H1 (cell line): ENCODE measurements around the gene PHF23. TPM values are rescaled to one million over a fixed set of nuclear protein-coding genes. Genes with fewer than 3 reads are reported as not detected.

Experiments
- CTCF ChIA-PET: fragments of 300-600 bp; sonication (Branson Sonifier 250); formaldehyde crosslinking; loops from one replicate; lab custom pipeline; 2021; ENCODE audit not compliant: partially characterized antibody; lab: Charles Lee
- POLR2A ChIA-PET: fragments of 300-600 bp; sonication (Branson Sonifier 250); formaldehyde crosslinking; loops from one replicate; lab custom pipeline; 2021; ENCODE audit warnings: inconsistent platforms; ENCODE audit not compliant: partially characterized antibody; lab: Charles Lee
- DNase-seq, 2 experiments: peaks; one replicate each; pipeline versions ENCODE4 v3.0.0 to v3.0.0-alpha.2; 2010 to 2022; ENCODE audit warnings: low spot score in 2 of 2, low read depth in 1 of 2, mixed read lengths in 1 of 2
- FAIRE-seq: peaks from 2 replicates; lab custom pipeline; 2011; peaks lifted over from hg19 to GRCh38; lab: Jason Lieb, UNC
- H2AFZ ChIP-seq: 2 replicates; pipeline ENCODE4 v1.8.1; 2012; ENCODE audit warnings: low read length, inconsistent platforms
- H2AK5ac ChIP-seq: 2 replicates; pipeline ENCODE4 v1.6.1; 2013; ENCODE audit warnings: low read depth, low read length
- H2BK120ac ChIP-seq: replicated peaks from 2 replicates; pipeline ENCODE3; 2013; ENCODE audit warnings: low read depth, low read length, inconsistent platforms
- H2BK12ac ChIP-seq: 2 replicates; pipeline ENCODE4 v1.6.1; 2013; ENCODE audit warnings: low read depth, low read length
- H2BK15ac ChIP-seq: 2 replicates; pipeline ENCODE4 v1.6.1; 2013; ENCODE audit warnings: low read length
- H2BK20ac ChIP-seq: 2 replicates; pipeline ENCODE4 v1.6.1; 2013; ENCODE audit warnings: low read length
- H2BK5ac ChIP-seq: 2 replicates; pipeline ENCODE4 v1.6.1; 2013; ENCODE audit warnings: low read depth, low read length
- H3K14ac ChIP-seq: 2 replicates; pipeline ENCODE4 v1.6.1; 2013; ENCODE audit warnings: inconsistent platforms; ENCODE audit not compliant: insufficient read length
- H3K18ac ChIP-seq: 2 replicates; pipeline ENCODE4 v1.6.1; 2013; ENCODE audit warnings: low read length; ENCODE audit errors: extremely low read depth
- H3K23ac ChIP-seq: 2 replicates; pipeline ENCODE4 v1.6.1; 2013; ENCODE audit warnings: inconsistent platforms; ENCODE audit not compliant: insufficient read length
- H3K23me2 ChIP-seq: 2 replicates; pipeline ENCODE4 v1.6.1; 2013; ENCODE audit warnings: low read depth, low read length
- H3K27ac ChIP-seq: 2 replicates; pipeline ENCODE4 v1.6.1; 2011; ENCODE audit warnings: low read depth, low read length, inconsistent platforms
- H3K27me3 ChIP-seq, 4 experiments: replicated peaks in 1 of 4; 1 replicate in 1 of 4; 2 replicates in 3 of 4; pipeline versions ENCODE4 v1.6.1 to v1.8.1; 2011 to 2013; ENCODE audit warnings: low read length in 3 of 4, mild to moderate bottlenecking in 3 of 4, inconsistent platforms in 2 of 4, mixed read lengths in 2 of 4, moderate library complexity in 1 of 4; ENCODE audit not compliant: control insufficient read depth in 3 of 4, insufficient read depth in 3 of 4; ENCODE audit errors: extremely low read depth in 1 of 4
- H3K36me3 ChIP-seq, 4 experiments: 2 replicates each; pipeline versions ENCODE4 v1.6.1 to v1.8.1; 2011 to 2013; ENCODE audit warnings: mild to moderate bottlenecking in 4 of 4, low read length in 3 of 4, moderate library complexity in 2 of 4, control low read depth in 1 of 4, inconsistent platforms in 1 of 4; ENCODE audit not compliant: insufficient read depth in 4 of 4, control insufficient read depth in 2 of 4
- H3K4ac ChIP-seq: replicated peaks from 2 replicates; pipeline ENCODE3; 2013; ENCODE audit warnings: low read length, low read depth, mixed read lengths, inconsistent platforms; ENCODE audit not compliant: insufficient read length
- H3K4me1 ChIP-seq, 4 experiments: replicated peaks in 1 of 4; 1 replicate in 1 of 4; 2 replicates in 3 of 4; pipeline versions ENCODE4 v1.6.1 to v1.8.1; 2011 to 2013; ENCODE audit warnings: low read length in 3 of 4, inconsistent platforms in 2 of 4, mixed read lengths in 1 of 4; ENCODE audit not compliant: insufficient read depth in 4 of 4, control insufficient read depth in 3 of 4
- H3K4me2 ChIP-seq, 2 experiments: 2 replicates each; pipeline versions ENCODE4 v1.6.1 to v1.8.1; 2011 to 2013; ENCODE audit warnings: low read depth in 2 of 2, low read length in 2 of 2, control low read depth in 1 of 2, inconsistent platforms in 1 of 2, mild to moderate bottlenecking in 1 of 2; ENCODE audit not compliant: insufficient read depth in 1 of 2
- H3K4me3 ChIP-seq, 4 experiments: fragments of 200-600, 300-600 bp in 1 of 4; sonication (generic), shearing (Covaris generic), sonication (Bioruptor Twin) in 1 of 4; 2 replicates each; pipeline versions ENCODE4 v1.5.1 to v1.8.1; 2011 to 2016; ENCODE audit warnings: low read length in 4 of 4, low read depth in 3 of 4, control low read depth in 2 of 4, inconsistent platforms in 2 of 4, mild to moderate bottlenecking in 2 of 4, mixed read lengths in 1 of 4, moderate library complexity in 1 of 4; ENCODE audit not compliant: insufficient read depth in 2 of 4; ENCODE audit errors: extremely low read depth in 1 of 4
- H3K56ac ChIP-seq: replicated peaks from 2 replicates; pipeline ENCODE3; 2013; ENCODE audit warnings: low read depth, mild to moderate bottlenecking, mixed read lengths, low read length, inconsistent platforms; ENCODE audit not compliant: insufficient read length
- H3K79me1 ChIP-seq: 2 replicates; pipeline ENCODE4 v1.6.1; 2013; ENCODE audit warnings: low read depth, low read length, control low read depth
- H3K79me2 ChIP-seq, 2 experiments: 2 replicates each; pipeline versions ENCODE4 v1.6.1 to v1.8.1; 2012 to 2013; ENCODE audit warnings: low read length in 2 of 2, mild to moderate bottlenecking in 2 of 2, inconsistent platforms in 1 of 2; ENCODE audit not compliant: insufficient read depth in 2 of 2, control insufficient read depth in 1 of 2
- H3K9ac ChIP-seq, 4 experiments: replicated peaks in 1 of 4; 1 replicate in 1 of 4; 2 replicates in 3 of 4; pipeline versions ENCODE4 v1.6.1 to v1.8.1; 2011 to 2013; ENCODE audit warnings: low read depth in 3 of 4, low read length in 3 of 4, control low read depth in 2 of 4, mild to moderate bottlenecking in 2 of 4, moderate library complexity in 2 of 4, inconsistent platforms in 1 of 4; ENCODE audit errors: extremely low read depth in 1 of 4
- H3K9me3 ChIP-seq, 2 experiments: 2 replicates each; pipeline versions ENCODE4 v1.6.1 to v1.8.1; 2012 to 2013; ENCODE audit warnings: mild to moderate bottlenecking in 2 of 2, moderate library complexity in 2 of 2, control low read depth in 1 of 2, inconsistent platforms in 1 of 2, low read depth in 1 of 2, low read length in 1 of 2, mixed read lengths in 1 of 2; ENCODE audit not compliant: insufficient read depth in 2 of 2
- H4K20me1 ChIP-seq, 2 experiments: replicated peaks in 1 of 2; 2 replicates each; pipeline versions ENCODE3 to v1.8.1; 2011 to 2013; ENCODE audit warnings: inconsistent platforms in 2 of 2, low read length in 2 of 2, mild to moderate bottlenecking in 1 of 2; ENCODE audit not compliant: insufficient read depth in 2 of 2, control insufficient read depth in 1 of 2
- H4K5ac ChIP-seq: 2 replicates; pipeline ENCODE4 v1.6.1; 2013; ENCODE audit warnings: low read length, low read depth, mixed read lengths, inconsistent platforms; ENCODE audit not compliant: insufficient read length
- H4K8ac ChIP-seq: 2 replicates; pipeline ENCODE4 v1.8.0; 2013; ENCODE audit warnings: mild to moderate bottlenecking, moderate library complexity, low read length, inconsistent platforms; ENCODE audit not compliant: insufficient read depth; ENCODE audit errors: extremely low read depth
- H4K91ac ChIP-seq: replicated peaks from 2 replicates; pipeline ENCODE3; 2013; ENCODE audit warnings: low read length, mixed read lengths, inconsistent platforms; ENCODE audit not compliant: insufficient read length
- BCL11A ChIP-seq, 2 experiments: IDR thresholded peaks; one replicate each; pipeline ENCODE4 v1.6.1; 2011; ENCODE audit warnings: low read depth in 2 of 2, low read length in 2 of 2, mild to moderate bottlenecking in 2 of 2
- CREB1 ChIP-seq: IDR thresholded peaks from 2 replicates; pipeline ENCODE4 v1.6.1; 2012; ENCODE audit warnings: inconsistent platforms
- CTBP2 ChIP-seq: IDR thresholded peaks from 2 replicates; pipeline ENCODE4 v1.7.0; 2011; ENCODE audit warnings: borderline replicate concordance, mild to moderate bottlenecking, moderate library complexity, mixed read lengths, low read length; ENCODE audit not compliant: insufficient read depth, insufficient read length
- EZH2 ChIP-seq: fragments of 200-600 bp; sonication (generic); IDR thresholded peaks from 2 replicates; pipeline ENCODE4 v1.7.1; 2012; ENCODE audit warnings: low read depth, mild to moderate bottlenecking, moderate library complexity, low read length, inconsistent platforms; ENCODE audit not compliant: severe bottlenecking
- FOSL1 ChIP-seq: IDR thresholded peaks from 2 replicates; pipeline ENCODE4 v1.6.1; 2011; ENCODE audit warnings: mild to moderate bottlenecking, low read depth, low read length, moderate library complexity; ENCODE audit not compliant: insufficient read depth
- GABPA ChIP-seq: IDR thresholded peaks from 2 replicates; pipeline ENCODE4 v1.6.1; 2011; ENCODE audit warnings: mild to moderate bottlenecking, low read length, moderate library complexity, borderline replicate concordance; ENCODE audit not compliant: insufficient read depth
- KDM4A ChIP-seq: IDR thresholded peaks from one replicate; pipeline ENCODE4 v1.7.1; 2012; ENCODE audit warnings: low read depth, mild to moderate bottlenecking, moderate library complexity, low read length, inconsistent platforms; ENCODE audit not compliant: severe bottlenecking
- MAFK ChIP-seq: IDR thresholded peaks from 2 replicates; pipeline ENCODE4 v1.6.1; 2012; ENCODE audit warnings: low read depth, mild to moderate bottlenecking, improper control_type of control experiment, low read length
- NANOG ChIP-seq: IDR thresholded peaks from 2 replicates; pipeline ENCODE4 v1.6.1; 2011; ENCODE audit warnings: low read length, low read depth, mild to moderate bottlenecking, inconsistent platforms; ENCODE audit not compliant: insufficient read depth, poor library complexity, severe bottlenecking
- POU5F1 ChIP-seq: IDR thresholded peaks from 2 replicates; pipeline ENCODE4 v1.6.1; 2011; ENCODE audit warnings: low read depth, mild to moderate bottlenecking, low read length, moderate library complexity
- WGBS, 2 experiments: shearing (Covaris generic) in 1 of 2; methylation state at CpG; one replicate each; pipeline versions ENCODE4 v1.1.6 to v1.1.7; 2013 to 2015; ENCODE audit warnings: low lambda C conversion rate in 2 of 2, mixed read lengths in 2 of 2, inconsistent platforms in 1 of 2, low coverage in 1 of 2, missing lambda C conversion rate in 1 of 2; ENCODE audit not compliant: insufficient replicate concordance in 2 of 2, insufficient coverage in 1 of 2, insufficient read length in 1 of 2; ENCODE audit errors: extremely low coverage in 1 of 2, missing lambda C conversion rate in 1 of 2; 5-methylcytosine and 5-hydroxymethylcytosine counted together
- polyA plus RNA-seq, 7 experiments: library from polyadenylated mRNA; depleted of rRNA in 3 of 7; stranded (reverse) in 5 of 7; unstranded in 2 of 7; fragments of >200 nt in 5 of 7; fragments of 200-250 nt in 2 of 7; gene quantifications; 1 replicate in 5 of 7; 2 replicates in 1 of 7; 4 replicates in 1 of 7; pipeline versions ENCODE4 v1.2.1 to v1.2.3, GENCODE V29; 2011 to 2013; ENCODE audit warnings: missing spikeins in 2 of 7, mixed read lengths in 2 of 7
- total RNA-seq: library from RNA; stranded (reverse); fragmentation: NEBNext Ultra II Directional; extraction: Animal tissue kit (Norgen Biotek cat#: 25700); gene quantifications from 2 replicates; pipeline ENCODE4 v1.2.1, GENCODE V29; 2021

Gene PHF23
- total and polyA plus RNA-seq, 2 of the 8 experiments (the other 6 are each of a cell fraction or from before 2014, with no cell fraction given), result 47.5 to 62.8 TPM

GRCh38 chr17:7204336-7204735, 34.9 kb downstream of the PHF23 start:
- WGBS, 2 experiments, result 90% methylated on average over 14 of the region's 15 CpGs; no CpG with 5 or more reads in 1 of the 2 experiments

More at GRCh38 chr17:7204336-7204735, 34.9 kb downstream of the PHF23 start:
- Histone ChIP-seq H3K56ac (no peak overlapping the region), H4K91ac (no peak overlapping the region), H3K79me2 (peaks cover 0 to 27% of the 10 kb centered on the region in 2 experiments; a peak in 1 of 4 replicates), H3K4me2 (peak overlapping the region; percentile 64 to 79), H3K79me1 (peaks cover 22% of the 10 kb centered on the region; the same call in 1 of the 2 replicates), H2BK15ac (no peak overlapping the region), H3K36me3 (peaks cover 19 to 30% (median 25%) of the 10 kb centered on the region in 4 experiments), H2BK20ac (no peak overlapping the region), H3K9me3 (no peaks in the 10 kb centered on the region), H3K23ac (no peak overlapping the region), H3K27me3 (no peaks in the 10 kb centered on the region; a peak in 1 of 7 replicates), H4K5ac (no peak overlapping the region), H3K9ac (peak overlapping the region in 2 of 4 experiments; percentile 13 to 22; a peak in 2 of 7 replicates), H3K27ac (peak overlapping the region; percentile 68), H3K4me3 (peak overlapping the region; percentile 11 to 69 (median 38); a peak in 3 of 8 replicates), H4K20me1 (peaks cover 3 to 20% of the 10 kb centered on the region in 2 experiments), H3K18ac (no peak overlapping the region; the same call in 1 of the 2 replicates), H3K14ac (no peak overlapping the region), H2BK120ac (no peak overlapping the region), H3K23me2 (peaks cover 18% of the 10 kb centered on the region; the same call in 1 of the 2 replicates), H4K8ac (peak overlapping the region; percentile 38; the same call in 1 of the 2 replicates), H2BK5ac (no peak overlapping the region), H2AK5ac (no peak overlapping the region), H2BK12ac (no peak overlapping the region), H3K4ac (no peak overlapping the region), H2AFZ (no peak overlapping the region), H3K4me1 (peaks cover 5 to 27% (median 23%) of the 10 kb centered on the region in 4 experiments)
- ChIA-PET CTCF (interaction anchor here (0.7 to 0.8 kb wide), 2 partner anchors 26 to 34 kb away, joined by 3 to 4 read pairs; no protein-coding TSS in a partner anchor), POLR2A (interaction anchor here (1.4 to 2.0 kb wide), 2 partner anchors 14 to 58 kb away, joined by 4 to 8 read pairs; partner anchors contain the start of genes CLDN7 and DLG4)
- no peak for FAIRE-seq
- TF ChIP-seq BCL11A (IDR thresholded peaks at IDR 0.05; ENCODE audit: low read depth in 2 of 2, low read length in 2 of 2) (no peak), FOSL1 (no peak), CTBP2 (no peak), GABPA (no peak), EZH2 (no peak), CREB1 (no peak), NANOG (no peak), POU5F1 (no peak), KDM4A (no peak), MAFK (no peak)
- DNase-seq, result no peak
